ENCODE results near the gene AOC1.
"Not testable (repeated sequence)": the region's sequence is repeated elsewhere in the genome, so short reads cannot be mapped to it uniquely, and the experiment has no call there.

The AOC1 gene

GRCh38 chr7:150896562-150897209 is 44.4 kb downstream of the AOC1 start:
- DNase-seq (ENCODE audit: low read depth in 2 of 2): no peak

- peak in 1 of 2 donors; percentile 19 for DNase-seq (ENCODE audit: low read depth in 2 of 2)
Observed at GRCh38 chr7:150897502-150898474, 45.5 kb downstream of the AOC1 start.

GRCh38 chr7:150898475-150899011 is 46.2 kb downstream of the AOC1 start:
- DNase-seq (ENCODE audit: low read depth in 2 of 2): peak; percentile 69 to 76

- DNase-seq (ENCODE audit: low read depth in 2 of 2): no peak
Observed at GRCh38 chr7:150900675-150901074, 48.4 kb downstream of the AOC1 start.

- DNase-seq (ENCODE audit: low read depth in 2 of 2): no peak
Observed at GRCh38 chr7:150901160-150902035, 49.1 kb downstream of the AOC1 start.

- DNase-seq (ENCODE audit: low read depth in 2 of 2): no peak
Observed at GRCh38 chr7:150902078-150903033, 50.0 kb downstream of the AOC1 start.

GRCh38 chr7:150903606-150904005 is 51.3 kb downstream of the AOC1 start:
- no peak for DNase-seq (ENCODE audit: low read depth in 2 of 2)

GRCh38 chr7:150904011-150904909 is 51.9 kb downstream of the AOC1 start:
- DNase-seq (ENCODE audit: low read depth in 2 of 2): no peak

GRCh38 chr7:150908173-150908572 is 55.9 kb downstream of the AOC1 start:
- DNase-seq (ENCODE audit: low read depth in 2 of 2): no peak

GRCh38 chr7:150909200-150909995 is 57.1 kb downstream of the AOC1 start:
- DNase-seq (ENCODE audit: low read depth in 2 of 2): no peak

GRCh38 chr7:150910305-150910995 is 58.1 kb downstream of the AOC1 start:
- not testable (repeated sequence) for DNase-seq (ENCODE audit: low read depth in 2 of 2)

- DNase-seq (ENCODE audit: low read depth in 2 of 2): no peak
Observed at GRCh38 chr7:150910996-150911422, 58.7 kb downstream of the AOC1 start.
